BE2C (cell line): ENCODE data around the gene UNC5A.

Experiments
- DNase-seq: peaks from one replicate; pipeline ENCODE4 v3.0.0-alpha.2; 2020
- H3K27me3 ChIP-seq: fragments of 250-450 bp; sonication (Bioruptor Pico); 2 replicates; pipeline ENCODE4 v1.5.1; 2020; ENCODE audit warnings: mild to moderate bottlenecking
- H3K36me3 ChIP-seq: fragments of 250-450 bp; sonication (Bioruptor Pico); 2 replicates; pipeline ENCODE4 v1.5.1; 2020; ENCODE audit warnings: mild to moderate bottlenecking
- H3K4me1 ChIP-seq: fragments of 250-450 bp; sonication (Bioruptor Pico); 2 replicates; pipeline ENCODE4 v1.5.1; 2020
- H3K4me3 ChIP-seq: 2 replicates; pipeline ENCODE4 v1.5.1; 2011; ENCODE audit warnings: low read depth, low read length
- H3K9me3 ChIP-seq: fragments of 250-450 bp; sonication (Bioruptor Pico); 2 replicates; pipeline ENCODE4 v1.5.1; 2020
- TF ChIP-seq, protein P1 (sequence below): IDR thresholded peaks from 2 replicates; pipeline ENCODE4 v1.5.1; 2012; ENCODE audit warnings: mild to moderate bottlenecking, low read depth, low read length

The UNC5A gene

DNA sequence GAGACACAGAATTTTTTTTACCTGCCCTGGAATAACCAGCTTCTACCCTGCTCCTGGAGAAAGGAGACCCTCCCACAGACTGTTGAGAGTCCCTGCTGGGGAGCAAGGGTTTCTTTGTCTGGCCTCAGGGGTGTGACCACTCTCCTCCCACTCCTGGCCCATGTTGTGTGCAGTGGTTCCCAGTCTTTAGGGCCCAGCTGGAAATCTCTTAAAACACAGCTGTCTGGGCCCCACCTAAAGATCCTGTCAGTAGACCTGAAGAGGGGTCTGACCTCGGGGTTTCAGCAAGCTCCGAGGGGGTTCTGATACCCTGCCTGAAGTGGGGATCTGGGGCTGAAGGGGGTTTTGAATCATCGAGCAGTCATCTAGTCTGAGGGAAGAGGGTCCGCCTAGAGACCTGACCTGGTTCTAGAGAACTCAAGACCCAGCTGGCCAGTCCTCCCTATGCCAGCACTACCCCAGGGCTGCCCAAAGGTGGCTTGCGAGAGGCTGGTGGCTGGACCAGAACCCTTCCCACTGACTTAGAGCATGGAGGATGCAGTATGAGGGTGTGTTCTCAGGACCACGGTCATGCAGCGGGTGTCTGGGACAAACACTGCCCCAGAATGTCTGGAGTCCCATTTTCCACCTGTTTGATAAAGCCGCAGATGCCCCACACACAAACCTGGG lies 8.1 kb upstream of the UNC5A start:
- no peak for DNase-seq
- peak overlapping the region; percentile 5; the same call in 1 of the 2 replicates for H3K4me3 ChIP-seq
- TF ChIP-seq, protein P1, sequence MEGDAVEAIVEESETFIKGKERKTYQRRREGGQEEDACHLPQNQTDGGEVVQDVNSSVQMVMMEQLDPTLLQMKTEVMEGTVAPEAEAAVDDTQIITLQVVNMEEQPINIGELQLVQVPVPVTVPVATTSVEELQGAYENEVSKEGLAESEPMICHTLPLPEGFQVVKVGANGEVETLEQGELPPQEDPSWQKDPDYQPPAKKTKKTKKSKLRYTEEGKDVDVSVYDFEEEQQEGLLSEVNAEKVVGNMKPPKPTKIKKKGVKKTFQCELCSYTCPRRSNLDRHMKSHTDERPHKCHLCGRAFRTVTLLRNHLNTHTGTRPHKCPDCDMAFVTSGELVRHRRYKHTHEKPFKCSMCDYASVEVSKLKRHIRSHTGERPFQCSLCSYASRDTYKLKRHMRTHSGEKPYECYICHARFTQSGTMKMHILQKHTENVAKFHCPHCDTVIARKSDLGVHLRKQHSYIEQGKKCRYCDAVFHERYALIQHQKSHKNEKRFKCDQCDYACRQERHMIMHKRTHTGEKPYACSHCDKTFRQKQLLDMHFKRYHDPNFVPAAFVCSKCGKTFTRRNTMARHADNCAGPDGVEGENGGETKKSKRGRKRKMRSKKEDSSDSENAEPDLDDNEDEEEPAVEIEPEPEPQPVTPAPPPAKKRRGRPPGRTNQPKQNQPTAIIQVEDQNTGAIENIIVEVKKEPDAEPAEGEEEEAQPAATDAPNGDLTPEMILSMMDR: 0 out of 2 replicates have a peak, but pooled peaks have one; percentile 11
- peaks cover 23% of the 10 kb centered on the region for H3K4me1 ChIP-seq
- H3K36me3 ChIP-seq: no peaks in the 10 kb centered on the region
- no peaks in the 10 kb centered on the region for H3K27me3 ChIP-seq
- no peaks in the 10 kb centered on the region for H3K9me3 ChIP-seq

DNA sequence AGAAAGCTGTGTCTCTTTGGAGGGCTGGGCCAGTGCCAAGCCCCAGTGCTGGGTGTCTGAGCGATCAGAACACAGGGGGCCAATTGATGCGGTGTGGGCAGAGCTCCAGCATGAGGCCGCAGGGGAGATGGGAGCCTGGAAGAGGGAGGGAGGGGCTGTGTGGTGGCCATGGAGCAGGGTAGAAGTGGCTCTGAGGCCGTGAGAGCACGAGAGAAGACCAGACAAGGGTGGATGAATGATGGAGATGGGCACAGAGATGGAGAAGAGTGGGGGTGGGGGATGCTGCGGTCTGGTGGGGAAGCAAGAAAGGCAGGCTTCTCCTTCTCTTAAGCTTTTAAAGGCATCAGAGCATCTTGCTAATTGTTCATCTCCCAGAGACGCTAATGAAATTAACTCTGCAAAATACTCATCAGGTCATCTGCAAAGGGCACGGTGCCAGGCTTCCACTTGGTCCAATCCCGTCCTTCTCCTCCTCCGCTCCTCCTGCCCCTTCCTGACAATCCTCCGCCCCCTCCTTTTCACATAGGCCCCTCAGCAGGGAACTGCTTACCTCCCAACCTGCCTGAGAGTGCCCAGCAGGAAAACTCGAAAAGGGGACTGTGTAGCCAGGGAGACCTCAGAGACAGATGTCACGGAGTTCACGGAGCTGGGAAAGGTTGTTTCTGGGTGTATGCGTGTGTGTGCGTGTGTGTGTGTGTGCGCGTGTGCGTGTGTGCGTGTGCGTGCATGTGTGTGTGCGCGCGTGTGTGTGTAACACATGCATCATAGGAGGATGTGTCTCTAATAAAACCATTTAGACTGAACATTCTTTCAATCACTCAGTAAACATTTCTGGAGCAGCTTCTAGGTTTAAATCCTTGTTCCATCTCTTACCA lies 7.1 kb upstream of the UNC5A start:
- no peaks in the 10 kb centered on the region for H3K9me3 ChIP-seq
- H3K27me3 ChIP-seq: no peaks in the 10 kb centered on the region
- peak; percentile 93 for DNase-seq
- H3K36me3 ChIP-seq: no peaks in the 10 kb centered on the region
- peak overlapping the region; percentile 5; the same call in 1 of the 2 replicates for H3K4me3 ChIP-seq
- H3K4me1 ChIP-seq: peaks cover 19% of the 10 kb centered on the region
- TF ChIP-seq, protein P1: no peak

GRCh38 chr5:176803943-176804498 lies 6.3 kb upstream of the UNC5A start:
- TF ChIP-seq, protein P1: no peak
- peaks cover 21% of the 10 kb centered on the region for H3K4me1 ChIP-seq
- no peak overlapping the region for H3K4me3 ChIP-seq
- DNase-seq: no peak
- H3K27me3 ChIP-seq: no peaks in the 10 kb centered on the region
- no peaks in the 10 kb centered on the region for H3K36me3 ChIP-seq
- H3K9me3 ChIP-seq: no peaks in the 10 kb centered on the region

DNA sequence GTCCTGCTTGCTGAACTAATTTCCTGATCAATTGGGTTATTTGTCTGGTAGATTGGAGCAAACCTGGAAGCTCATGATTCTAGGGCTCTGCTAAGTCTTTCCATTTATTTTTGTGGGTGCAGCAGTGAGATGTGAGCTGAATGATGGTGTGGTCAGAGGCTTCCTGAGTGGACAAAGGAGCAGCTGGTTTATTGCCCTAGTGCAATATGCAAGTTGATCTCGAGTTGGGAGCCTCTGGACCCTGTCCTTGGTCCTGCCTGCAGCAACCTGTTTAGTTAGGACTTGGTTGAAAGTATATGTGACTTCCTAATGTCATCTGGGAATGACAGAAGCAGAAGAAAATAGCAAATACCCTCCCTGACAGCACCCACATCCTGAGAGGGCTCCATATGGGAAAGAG lies 4.2 kb upstream of the UNC5A start:
- Histone ChIP-seq H3K4me1 (peaks cover 26% of the 10 kb centered on the region), H3K4me3 (no peak overlapping the region), H3K36me3 (no peaks in the 10 kb centered on the region), H3K9me3 (no peaks in the 10 kb centered on the region), H3K27me3 (no peaks in the 10 kb centered on the region)
- DNase-seq: no peak
- TF ChIP-seq, protein P1: no peak

GRCh38 chr5:176809544-176810080 lies 747 bp upstream of the UNC5A start:
- Histone ChIP-seq H3K27me3 (no peaks in the 10 kb centered on the region), H3K4me3 (peak overlapping the region; percentile 78), H3K9me3 (no peaks in the 10 kb centered on the region), H3K36me3 (no peaks in the 10 kb centered on the region), H3K4me1 (peaks cover 14% of the 10 kb centered on the region)
- no peak for DNase-seq
- TF ChIP-seq, protein P1: no peak
